Stimulated activated CD4-positive, alpha-beta T cell treated with anti-CD3 and anti-CD28 coated beads, Interleukin-2, amount 100 ng/mL, for 4 hours (primary cell): Measurements from ENCODE around the gene MON1A.

ENCODE experiments used
- DNase-seq: peaks from one replicate; pipeline ENCODE4 v3.0.0-alpha.2; 2020; ENCODE audit warnings: low read depth

Gene MON1A

DNA sequence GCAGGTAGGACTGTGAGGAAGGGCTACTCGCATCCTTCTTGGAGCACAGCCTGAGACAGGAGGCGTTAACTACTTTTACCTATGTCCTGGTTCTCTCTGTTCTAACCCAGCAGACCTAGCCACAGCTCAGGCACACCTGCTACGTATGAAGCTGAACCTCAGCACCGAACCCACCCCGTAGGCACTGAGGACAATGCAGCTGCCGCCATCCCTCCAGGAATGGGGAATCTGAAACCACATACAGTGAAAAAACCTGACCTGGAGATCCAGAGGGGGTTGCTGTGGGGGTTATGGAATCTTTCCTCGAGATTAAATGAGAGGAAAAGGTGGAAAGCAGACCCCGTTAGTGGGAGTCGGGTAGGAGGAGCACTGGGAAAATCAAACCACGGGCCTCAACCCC, 40.3 kb downstream of the MON1A start:
- no peak for DNase-seq

DNA sequence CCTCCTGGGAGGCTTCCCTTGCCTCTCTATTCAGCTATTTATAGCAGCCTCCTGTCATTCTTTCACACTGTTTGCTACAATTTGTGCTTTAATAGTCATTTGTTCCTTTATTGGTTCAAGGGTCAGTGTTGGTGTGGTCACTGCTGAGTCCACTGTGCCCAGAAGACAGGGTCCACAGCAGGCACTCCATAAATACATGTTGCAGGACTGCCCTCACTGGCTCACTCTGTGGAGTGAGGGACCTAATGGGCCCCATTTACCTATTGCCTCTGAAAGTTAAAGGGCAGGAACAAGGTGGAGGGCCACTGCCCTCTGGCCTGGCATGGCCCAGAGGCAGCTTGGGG, 42.7 kb downstream of the MON1A start:
- no peak for DNase-seq

DNA sequence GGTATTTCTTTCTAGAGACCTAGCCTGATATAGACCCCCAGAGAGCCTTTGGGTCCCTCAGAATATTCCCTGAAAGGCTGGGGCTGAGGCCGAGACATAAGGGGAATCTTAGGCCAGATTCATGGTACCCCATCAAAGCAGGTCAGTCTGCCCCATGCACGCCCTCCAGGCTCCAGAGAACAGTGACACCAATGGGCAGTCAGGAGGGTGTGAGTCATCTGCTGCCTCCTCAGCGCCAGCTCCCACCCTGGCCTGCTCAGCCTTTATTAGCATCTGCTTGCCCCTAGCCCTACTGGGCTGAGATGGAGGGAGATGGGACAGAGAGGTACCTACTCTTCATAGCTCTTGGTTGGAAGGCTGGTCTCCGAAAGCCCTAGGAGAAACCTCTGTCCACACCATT, 45.6 kb downstream of the MON1A start:
- no peak for DNase-seq

DNA sequence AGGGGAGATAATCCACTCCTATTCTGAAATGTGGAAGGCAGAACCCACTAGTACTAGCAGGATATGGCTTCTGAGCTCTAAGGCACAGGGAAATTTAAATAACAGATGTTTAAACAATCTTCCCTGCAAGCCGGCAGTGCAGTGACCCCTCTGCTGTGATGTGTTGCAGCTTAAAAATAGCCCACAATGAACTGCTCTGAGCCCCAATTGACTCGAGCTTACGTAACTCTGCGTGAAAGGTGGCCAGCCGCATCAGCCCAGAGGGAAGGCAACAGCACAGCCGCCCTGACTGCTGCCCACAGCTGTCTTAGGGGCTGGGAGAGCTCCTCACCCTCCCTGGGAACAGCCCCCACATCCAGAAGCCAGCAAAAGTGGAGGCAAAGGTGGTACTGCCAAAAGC, 47.4 kb downstream of the MON1A start:
- DNase-seq = no peak

DNA sequence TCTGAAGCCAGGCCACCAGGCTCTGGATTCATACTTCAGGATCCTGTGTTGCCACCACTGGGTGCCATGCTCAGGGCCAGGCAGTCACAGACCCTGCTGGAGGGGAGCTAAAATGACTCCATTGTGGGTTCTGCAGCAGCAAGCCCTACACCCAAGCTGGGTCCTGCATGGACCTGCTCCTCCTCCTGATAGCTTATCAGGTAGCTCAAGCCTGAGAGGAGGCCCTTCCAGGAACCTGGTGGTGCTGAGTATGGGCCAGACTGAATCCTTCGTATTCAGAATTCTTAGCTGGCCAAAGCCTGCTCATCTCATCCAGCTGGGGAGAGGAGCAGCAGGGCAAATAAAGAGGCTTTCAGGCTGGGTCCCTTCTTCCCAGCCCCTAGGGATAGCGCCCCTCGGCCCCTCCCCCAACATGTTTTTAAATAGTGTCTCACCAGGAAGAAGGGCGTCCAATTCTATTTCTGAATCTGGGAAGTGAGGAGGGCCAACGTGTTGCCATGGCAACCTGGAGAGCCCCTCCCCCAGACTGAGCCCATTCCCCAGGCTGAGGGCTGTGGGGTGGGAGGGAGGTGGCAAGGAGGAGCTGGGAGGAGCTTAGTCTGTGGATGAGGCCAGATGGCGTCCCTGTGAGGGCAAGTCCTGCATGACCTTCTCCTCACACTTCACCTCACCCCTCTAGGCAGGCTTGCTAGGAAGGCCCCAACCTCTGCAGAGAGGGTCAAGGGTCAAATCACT, 48.9 kb downstream of the MON1A start:
- no peak for DNase-seq

DNA sequence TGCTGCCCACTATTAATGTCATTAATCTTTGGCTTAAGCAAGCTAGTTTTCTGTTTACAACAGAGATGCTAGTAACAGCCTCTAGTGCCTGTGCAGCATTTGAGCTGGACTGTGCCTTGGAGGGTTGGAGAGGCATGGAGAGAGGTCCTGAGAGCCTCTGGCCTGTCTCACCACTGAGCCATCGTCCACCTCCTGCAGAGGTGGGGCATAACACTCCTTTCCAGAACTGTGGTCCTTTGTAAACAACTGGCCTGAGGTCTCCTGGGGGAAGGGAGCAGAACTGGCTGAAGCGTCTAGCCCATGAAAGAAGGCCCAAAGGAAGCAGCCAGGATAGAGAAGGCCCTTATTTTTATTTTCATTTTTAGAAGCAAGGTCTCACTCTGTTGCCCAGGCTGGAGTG, 49.9 kb downstream of the MON1A start:
- no peak for DNase-seq

DNA sequence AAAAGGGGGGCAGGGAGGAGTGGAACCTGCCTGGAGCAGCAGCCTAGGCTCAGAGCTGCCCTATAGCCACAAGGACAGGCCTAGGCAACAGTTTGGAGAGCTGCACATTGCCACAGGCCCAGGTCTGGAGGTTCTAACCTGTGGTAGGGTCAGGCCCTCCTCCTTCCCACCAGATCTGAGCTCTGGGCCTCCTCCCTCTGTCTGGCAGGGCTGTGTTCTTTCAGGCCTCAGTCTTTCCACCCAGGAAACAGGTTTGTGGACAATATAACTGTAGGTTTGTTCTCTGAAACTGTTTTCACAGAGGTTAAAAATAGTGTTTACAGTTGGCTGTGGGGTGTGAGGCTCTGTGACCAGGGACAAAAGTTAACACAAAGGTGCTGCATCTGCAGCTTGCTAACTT, 50.9 kb downstream of the MON1A start:
- DNase-seq = no peak

DNA sequence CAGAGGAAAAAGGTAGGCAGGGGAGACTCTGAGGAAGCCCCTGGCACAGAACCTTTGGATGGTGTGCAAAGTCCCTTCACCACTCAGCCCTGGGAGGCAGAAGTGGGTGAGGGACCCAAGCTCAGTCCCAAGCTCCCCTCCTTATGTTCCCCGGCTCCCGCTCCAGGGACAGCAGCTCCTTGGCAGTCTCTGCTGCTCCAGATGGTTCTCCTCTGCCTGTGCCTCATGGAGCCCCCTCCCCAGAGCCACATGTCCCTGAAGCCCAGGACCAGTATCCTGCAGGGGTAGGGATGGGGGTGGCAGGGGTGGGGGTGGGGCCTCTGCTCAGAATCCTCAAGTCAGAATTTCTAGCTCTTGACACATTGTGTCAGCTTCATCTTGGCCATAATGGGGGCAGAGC, 51.9 kb downstream of the MON1A start:
- no peak for DNase-seq

DNA sequence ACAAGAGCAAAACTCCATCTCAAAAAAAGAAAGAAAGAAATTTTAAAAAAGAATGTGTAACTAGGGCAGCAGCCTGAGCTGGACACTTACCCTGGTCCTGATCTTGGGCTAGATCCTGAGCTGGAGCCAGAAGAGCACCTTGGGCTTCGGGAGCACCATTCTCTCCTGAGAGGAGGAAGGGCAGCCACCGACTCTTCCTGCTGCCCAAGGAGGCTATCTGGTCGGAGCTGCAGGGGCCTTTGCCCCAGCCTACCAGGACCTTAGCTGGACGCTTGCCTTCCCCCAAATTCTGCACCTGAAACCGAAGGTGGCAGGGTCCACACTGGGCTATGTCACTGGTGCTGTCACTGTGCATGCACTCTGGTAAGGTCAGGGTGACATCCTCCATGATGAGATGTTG, 53.0 kb downstream of the MON1A start:
- DNase-seq = no peak

DNA sequence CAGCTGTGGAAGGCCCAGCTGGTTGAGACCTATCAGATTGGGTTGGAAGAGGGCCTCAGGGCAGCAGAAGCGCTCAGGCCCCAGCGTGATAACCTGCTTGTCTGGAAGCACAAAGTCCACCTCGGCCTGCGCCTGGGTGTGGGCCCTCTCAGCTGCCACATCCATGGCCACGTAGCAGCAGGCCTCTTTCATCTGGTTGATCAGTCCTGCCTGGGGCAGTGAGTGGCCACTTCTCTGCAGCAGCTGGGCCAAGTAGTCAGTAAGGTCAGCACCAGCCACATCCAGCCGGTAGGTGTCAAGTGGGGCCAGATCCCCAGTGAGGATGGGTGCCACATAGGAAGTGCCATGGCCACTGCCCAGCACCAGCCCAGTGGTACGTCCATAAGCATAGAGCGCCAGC, 56.0 kb downstream of the MON1A start:
- DNase-seq = no peak

DNA sequence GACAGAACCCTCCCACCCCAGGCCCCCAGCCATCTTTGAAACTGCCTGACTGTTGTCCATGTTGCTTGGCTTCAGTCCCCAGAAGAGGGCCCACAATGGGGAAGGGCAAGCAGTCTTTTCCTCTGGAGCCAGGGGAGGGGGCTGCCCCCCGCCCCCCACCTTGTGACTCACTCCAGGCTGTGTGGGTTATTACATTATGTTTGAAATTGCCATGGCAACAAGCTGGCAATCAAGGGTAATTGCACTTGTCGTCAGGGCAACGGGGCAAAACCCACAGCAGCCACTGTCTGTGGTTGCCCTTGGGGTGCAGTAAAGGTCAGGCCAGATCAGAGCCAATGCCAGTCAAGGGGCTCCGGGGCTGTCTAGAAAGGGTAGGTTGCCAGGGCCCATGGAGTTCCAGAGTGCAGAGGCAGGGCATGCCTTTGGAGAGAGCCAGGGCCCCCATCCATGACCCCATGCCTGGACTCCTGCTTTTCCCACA, 56.8 kb downstream of the MON1A start:
- DNase-seq = no peak

DNA sequence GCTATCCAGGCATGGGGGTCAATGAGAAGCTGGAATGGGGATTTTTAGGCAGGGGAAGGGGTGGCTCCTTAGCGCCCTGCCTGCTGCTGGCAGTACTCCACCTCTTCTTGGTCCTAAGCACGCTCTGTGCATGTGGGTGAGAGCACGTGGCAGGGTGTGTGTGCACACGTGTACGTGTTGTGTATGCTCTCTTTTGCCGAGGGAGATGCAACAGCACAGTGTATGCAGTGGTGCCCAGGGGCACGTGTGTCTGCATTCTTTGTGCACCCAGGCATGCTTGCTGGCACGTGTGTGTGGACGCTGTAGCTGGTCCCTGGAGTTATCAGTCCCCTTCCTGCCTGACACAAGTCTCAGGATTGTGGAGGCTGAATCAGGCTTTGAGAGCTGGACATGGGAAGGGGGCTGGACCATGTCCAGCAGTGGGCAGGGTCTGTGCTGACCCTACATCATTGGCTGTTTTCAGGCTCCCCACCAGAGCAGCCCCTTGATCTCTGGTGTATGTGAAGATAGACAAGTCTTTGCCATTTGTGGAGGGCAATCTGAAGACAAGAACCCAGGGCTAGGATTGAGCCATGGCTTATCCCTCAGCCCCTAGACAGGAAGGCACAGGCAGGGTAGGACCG, 58.0 kb downstream of the MON1A start:
- no peak for DNase-seq

DNA sequence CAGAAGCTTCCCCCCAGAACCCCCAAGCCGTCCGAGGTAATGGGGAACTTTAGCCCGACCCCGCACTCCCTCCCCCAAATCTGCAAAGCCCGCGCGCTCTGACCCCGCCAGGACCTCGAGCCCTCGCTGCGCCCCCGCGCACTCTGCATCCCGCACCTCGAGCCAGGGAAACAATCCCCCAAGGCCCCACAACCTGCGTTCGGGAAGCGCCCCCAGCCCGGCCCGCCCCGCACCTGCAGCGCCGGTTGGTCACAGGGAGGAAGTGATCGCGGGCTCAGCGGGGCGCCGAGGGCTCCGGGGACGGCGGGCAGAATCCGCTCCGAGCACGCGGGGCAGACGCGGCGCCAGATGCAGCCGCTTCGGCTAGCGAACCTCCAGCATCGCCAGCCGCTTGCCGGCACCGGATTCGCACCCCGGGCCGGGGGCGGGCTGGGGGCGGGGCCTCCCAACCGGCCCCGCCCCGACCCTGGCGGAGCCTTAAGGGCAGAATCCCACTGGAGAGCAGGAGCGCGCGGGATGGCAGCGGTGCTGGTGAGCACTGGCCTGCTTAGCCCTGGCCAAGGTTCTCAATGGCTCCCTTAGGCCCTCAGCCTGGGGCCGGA, 60.0 kb downstream of the MON1A start, which contains the start of gene CAMKV:
Gene CAMKV, minus strand, starts transcription at position 382 of the 602 bp plus-strand sequence. CDS start 7,518 bp downstream, outside the sequence.
- no peak for DNase-seq

DNA sequence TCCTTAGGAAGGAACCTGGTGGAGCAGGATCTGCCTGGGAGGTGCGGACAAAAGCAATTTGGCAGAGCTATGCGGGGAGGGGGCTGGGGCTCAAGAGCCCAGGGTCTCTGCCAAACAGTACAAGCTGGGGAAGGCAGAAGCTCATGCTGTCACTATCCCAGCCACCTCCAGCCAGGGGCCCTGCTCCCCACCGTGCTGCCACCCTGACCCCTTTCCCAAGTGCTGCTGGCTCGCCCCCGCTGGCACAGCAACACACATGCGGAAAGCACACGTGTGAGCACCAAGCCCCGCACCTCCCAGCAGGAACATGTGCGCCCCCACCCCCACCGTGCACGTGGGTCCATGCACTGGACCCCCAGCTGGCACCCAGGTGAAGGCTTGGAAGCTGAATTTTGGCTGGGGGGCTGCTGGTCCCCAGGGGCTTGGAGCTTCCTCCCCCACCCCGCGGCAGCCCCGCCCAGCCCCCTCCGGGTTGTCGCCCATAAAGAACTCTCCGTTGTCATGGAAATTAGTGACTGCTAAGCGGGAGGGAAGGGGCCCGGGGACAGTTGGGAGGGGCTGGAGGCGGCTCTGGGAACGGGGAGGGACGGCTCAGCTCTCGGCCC, 60.6 kb downstream of the MON1A start:
- DNase-seq = no peak

DNA sequence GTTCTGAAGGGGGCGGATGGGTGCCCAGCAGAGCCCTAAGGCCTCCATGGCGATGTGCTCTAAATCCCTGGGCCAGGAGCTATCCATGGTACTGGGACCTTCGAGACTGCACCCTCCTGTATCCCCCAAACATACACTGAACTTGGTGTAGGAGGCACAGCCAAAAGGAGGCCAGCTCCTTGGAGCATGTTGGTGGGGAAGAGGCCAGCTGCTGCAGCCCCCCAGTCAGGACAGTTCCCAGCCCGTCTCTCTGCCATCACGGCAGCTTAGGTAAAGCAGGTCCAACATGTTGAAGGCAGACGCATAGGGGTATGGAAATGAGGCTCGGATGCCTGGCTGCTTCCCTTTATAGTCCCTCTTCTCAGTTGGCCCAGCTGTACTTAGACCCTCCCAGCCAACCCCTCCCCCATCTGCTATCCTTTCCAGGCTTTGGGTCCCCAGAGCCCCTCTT, 61.7 kb downstream of the MON1A start:
- DNase-seq = no peak

DNA sequence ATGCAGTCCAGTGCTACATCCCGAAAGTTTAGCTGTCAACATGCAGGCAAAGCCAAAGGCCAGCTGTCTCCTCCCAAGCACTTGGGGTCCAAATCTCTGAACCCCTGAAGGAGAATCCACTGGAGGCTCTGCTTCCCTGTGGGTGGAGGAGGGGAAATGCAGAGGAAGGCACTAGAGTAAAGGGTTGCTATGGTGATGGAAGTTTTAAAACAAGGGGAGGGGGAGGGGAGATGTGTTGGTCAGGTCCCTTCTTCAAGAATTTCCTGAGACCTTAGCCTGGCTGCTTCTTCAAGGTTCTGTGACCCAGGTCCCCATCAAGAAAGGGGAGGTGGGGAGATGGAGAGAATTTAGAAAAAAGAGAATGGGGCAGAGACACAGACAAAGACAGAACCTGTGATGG, 62.2 kb downstream of the MON1A start:
- no peak for DNase-seq

DNA sequence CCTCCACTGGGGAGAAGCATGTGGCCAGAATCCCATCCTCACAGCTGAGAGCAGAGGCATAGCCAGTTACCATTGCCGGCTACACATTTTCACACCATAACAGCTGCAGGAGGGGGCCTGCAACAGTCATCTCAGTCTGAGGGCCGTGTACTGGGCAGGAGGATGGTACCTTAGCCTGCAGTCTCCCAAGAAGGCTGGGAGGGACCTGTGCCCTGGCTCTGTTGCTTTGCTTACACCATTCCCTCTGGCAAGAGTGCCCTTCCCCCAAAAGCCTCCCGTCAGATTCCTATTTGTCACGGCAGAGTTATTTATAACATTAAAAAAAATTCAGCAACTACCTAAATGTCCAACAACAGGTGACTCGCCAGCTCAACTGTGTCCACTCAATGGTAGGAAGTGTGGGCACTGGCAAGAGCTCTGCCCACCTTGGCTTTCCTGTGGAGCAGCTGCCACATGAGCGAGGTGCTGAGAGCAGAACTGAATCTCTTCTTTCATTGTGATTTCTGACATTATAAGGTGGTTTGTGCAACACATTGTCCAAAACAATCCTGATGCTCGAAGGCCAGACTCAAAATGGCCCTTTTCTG, 64.3 kb downstream of the MON1A start:
- no peak for DNase-seq

DNA sequence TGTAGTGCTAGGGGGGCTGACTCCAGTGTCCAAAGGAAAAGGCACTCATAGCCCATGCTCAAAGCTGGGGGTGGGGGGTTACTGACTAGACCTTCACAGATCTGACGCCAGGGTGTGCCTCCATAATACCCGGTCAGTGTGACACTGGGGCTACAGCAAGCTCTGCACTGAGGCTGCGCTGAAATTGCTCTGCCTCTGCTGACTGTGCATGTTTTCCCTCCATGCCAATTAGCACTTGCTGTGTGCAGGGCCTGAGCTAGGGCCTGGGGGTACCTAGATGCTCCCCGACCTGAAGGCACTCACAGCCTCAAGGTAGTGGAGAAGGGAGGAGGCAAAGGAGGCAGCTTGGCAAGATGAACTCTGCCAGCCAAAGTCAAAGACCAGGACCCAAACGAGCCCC, 65.1 kb downstream of the MON1A start:
- no peak for DNase-seq

DNA sequence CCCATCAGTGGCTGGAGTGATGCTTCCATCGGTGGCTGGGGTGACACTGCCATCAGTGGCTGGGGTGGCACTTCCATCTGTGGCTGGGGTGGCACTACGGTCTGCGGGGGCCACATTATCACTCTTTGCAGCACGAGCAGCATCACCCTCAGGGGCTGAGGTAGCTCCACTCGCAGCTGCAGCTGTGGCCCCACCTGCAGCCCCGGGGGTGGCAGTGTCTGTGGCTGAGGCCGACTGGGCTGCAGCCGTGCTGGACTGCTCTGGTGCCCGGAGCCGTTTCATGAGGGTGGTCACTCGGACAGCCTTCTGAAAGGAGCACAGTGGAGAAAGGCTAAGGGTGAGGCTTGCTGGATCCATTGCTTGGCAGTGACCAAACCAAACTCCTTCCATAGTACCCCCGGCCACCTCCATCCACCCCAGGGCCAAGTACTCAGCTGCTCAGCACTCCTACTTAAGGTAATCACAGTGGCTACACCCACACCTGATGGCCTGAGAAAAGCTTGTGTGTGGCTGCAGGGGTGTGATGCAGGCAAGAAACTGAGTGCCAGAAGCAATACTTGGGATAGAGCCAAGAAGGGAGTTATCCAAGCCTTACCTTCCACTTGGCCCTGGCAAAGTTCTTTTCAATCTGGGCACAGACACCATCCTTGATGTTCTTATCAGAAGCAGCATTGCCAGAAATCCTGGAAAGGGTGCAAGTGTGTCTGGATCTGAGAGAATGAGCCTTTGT, 69.9 kb downstream of the MON1A start:
- DNase-seq = no peak
